Heart left ventricle (tissue), 16 donors: ENCODE results near the gene APLP1. TPM values are rescaled to one million over a fixed set of nuclear protein-coding genes. Genes with fewer than 3 reads are reported as not detected.
A peak's percentile ranks its signal among the peaks of the same experiment; 100 is the strongest.
"Not testable (repeated sequence)": the region's sequence is repeated elsewhere in the genome, so short reads cannot be mapped to it uniquely, and the experiment has no call there.

Experiments used
- ATAC-seq, 4 donors: fragments of 200-7000 bp; cut with Tn5 transposase; one replicate each; pipeline ENCODE4 v1.9.1; 2020 to 2022; ENCODE audit warnings: moderate library complexity in 4 of 4, mild to moderate bottlenecking in 3 of 4, moderate number of reproducible peaks in 1 of 4
- DNase-seq, 5 donors: peaks; one replicate each; pipeline ENCODE4 v3.0.0-alpha.2; 2020
- H3K27ac ChIP-seq, 12 donors: fragments of 200-600 bp; sonication (generic) in 4 of 12; one replicate each; pipeline versions ENCODE4 v1.5.0 to v1.8.0; 2016 to 2022; ENCODE audit warnings: mild to moderate bottlenecking in 2 of 12
- H3K27me3 ChIP-seq, 9 donors: fragments of 200-600 bp; sonication (generic) in 2 of 9; one replicate each; pipeline versions ENCODE4 v1.5.1 to v1.8.0; 2016 to 2022; ENCODE audit warnings: mild to moderate bottlenecking in 3 of 9
- H3K36me3 ChIP-seq, 9 donors: fragments of 200-600 bp; sonication (generic) in 2 of 9; one replicate each; pipeline versions ENCODE4 v1.5.0 to v1.8.0; 2018 to 2022; ENCODE audit warnings: mild to moderate bottlenecking in 2 of 9
- H3K4me1 ChIP-seq, 12 donors: fragments of 200-600 bp; sonication (generic) in 4 of 12; one replicate each; pipeline versions ENCODE4 v1.5.0 to v1.8.0; 2016 to 2022; ENCODE audit warnings: mild to moderate bottlenecking in 3 of 12
- H3K4me3 ChIP-seq, 12 donors: fragments of 200-600 bp; sonication (generic) in 4 of 12; one replicate each; pipeline versions ENCODE4 v1.5.0 to v1.8.0; 2017 to 2022; ENCODE audit warnings: mild to moderate bottlenecking in 9 of 12, moderate library complexity in 4 of 12
- H3K9me3 ChIP-seq, 12 donors: fragments of 200-600 bp; sonication (generic) in 4 of 12; one replicate each; pipeline versions ENCODE4 v1.5.0 to v1.8.0; 2016 to 2022; ENCODE audit warnings: mild to moderate bottlenecking in 1 of 12
- POLR2A ChIP-seq, 2 donors: fragments of 450-650 bp; IDR thresholded peaks; one replicate each; pipeline ENCODE4 v1.6.1; 2017; ENCODE audit warnings: antibody characterized with exemption in 2 of 2, mild to moderate bottlenecking in 2 of 2, moderate library complexity in 2 of 2
- WGBS, 4 donors: extraction: QIAGEN DNeasy Blood & Tissue Kit in 2 of 4; methylation state at CpG; one replicate each; pipeline versions ENCODE4 v1.1.5 to v1.1.7; 2013 to 2018; 5-methylcytosine and 5-hydroxymethylcytosine counted together
- intact Hi-C, 10 donors: fragments of 100-400 bp; cut with DNase I; formaldehyde crosslinking; loops; one replicate each; pipeline versions ENCODE4 v1.11.1 to v1.14.2; 2022
- polyA plus RNA-seq, 2 donors: library from polyadenylated mRNA; stranded (reverse); fragments of 200-250 nt; gene quantifications; one replicate each; pipeline ENCODE4 v1.2.3, GENCODE V29; 2013
- total RNA-seq, 9 donors: library from RNA; depleted of rRNA in 2 of 9; stranded (reverse); fragments of >200 nt in 2 of 9; fragmentation: NEBNext Ultra II Directional in 3 of 9; extraction: Animal tissue kit (Norgen Biotek cat#: 25700) in 3 of 9; gene quantifications; one replicate each; pipeline versions ENCODE4 v1.1.0 to v1.2.4, GENCODE V29; 2016 to 2023
- TF ChIP-seq, protein P1 (sequence below), 12 donors: fragments of 200-600 bp; sonication (generic) in 4 of 12; IDR thresholded peaks; one replicate each; pipeline versions ENCODE4 v1.5.0 to v1.8.0; 2018 to 2022; ENCODE audit warnings: antibody characterized with exemption in 12 of 12, mild to moderate bottlenecking in 5 of 12
- donor health status: ischemic (EF 13 %, LVEDD 7.1; RV severe dilation, severe dysfunction).
- donor health status: healthy with polysubstance abuse.
- donor health status: DM: no; HTN: yes; CAD: no.
- donor health status: DM: no; HTN: no; CAD: no.
- donor health status: ischemic (EF 25% LVEDD 6.9; RV normal size, moderate dysfunction).
- donor health status: ischemic (EF 25% LVEDD 5.7; RV mildly dilated, moderate dysfunction).
- donor health status: healthy.
- donor health status: DM: yes; HTN: yes; CAD: no.
- donor health status: ischemic (EF 35%, LVEDD 5.7; RV mildly dilated, moderate dysfunction).
- donor health status: nonischemic (EF 11% LVEDD 7.7; RV severe dilation, severe dysfunction).
- donor health status: DM: yes; HTN: yes; CAD: no.
- donor health status: PGD.
- donor health status: ischemic (EF 29% LVEDD 5.4; RV normal size, mild dysfunction).
- donor health status: nonischemic (EF 23%, LVEDD 6.1; RV moderate dilation, normal function).

The APLP1 gene
- total and polyA plus RNA-seq, 11 donors = 2.1 to 44.3 (median 24.9) TPM

DNA sequence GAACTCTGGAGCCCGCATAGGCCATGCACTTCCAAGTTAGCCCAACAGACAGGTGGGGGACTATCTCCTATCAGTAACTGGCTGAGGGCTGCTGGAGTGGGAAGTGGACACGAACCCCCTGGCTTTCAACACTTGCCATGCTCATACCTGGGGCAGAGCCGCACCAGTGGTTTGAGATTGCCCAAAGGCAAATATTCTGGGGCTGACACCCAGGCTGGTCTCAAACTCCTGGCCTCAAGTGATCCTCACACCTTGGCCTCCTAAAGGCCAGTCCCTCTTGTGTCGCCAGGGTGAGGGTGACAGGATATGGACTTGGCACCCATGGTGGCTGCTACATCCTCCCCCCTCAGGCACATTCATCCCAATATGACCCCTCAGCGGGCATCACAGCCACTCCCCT lies 18.8 kb downstream of the APLP1 start:
- intact Hi-C loops = loop anchor here in 1 of 10 donors (10.0 kb wide), 1 partner anchor 112 kb away; the partner anchor contains the start of gene ARHGAP33
- Histone ChIP-seq H3K27me3 (no peaks in the 10 kb centered on the region), H3K36me3 (peaks cover 0 to 55% (median 31%) of the 10 kb centered on the region in 9 donors), H3K9me3 (no peaks in the 10 kb centered on the region), H3K27ac (no peak overlapping the region), H3K4me1 (no peaks in the 10 kb centered on the region), H3K4me3 (no peak overlapping the region)
- DNase-seq (no peak), ATAC-seq (no peak)
- WGBS, 4 donors = 91 to 100% (median 93%) methylated on average over 5 of the region's 5 CpGs
- no peak for TF ChIP-seq POLR2A (IDR thresholded peaks at IDR 0.05)
- TF ChIP-seq, protein P1, sequence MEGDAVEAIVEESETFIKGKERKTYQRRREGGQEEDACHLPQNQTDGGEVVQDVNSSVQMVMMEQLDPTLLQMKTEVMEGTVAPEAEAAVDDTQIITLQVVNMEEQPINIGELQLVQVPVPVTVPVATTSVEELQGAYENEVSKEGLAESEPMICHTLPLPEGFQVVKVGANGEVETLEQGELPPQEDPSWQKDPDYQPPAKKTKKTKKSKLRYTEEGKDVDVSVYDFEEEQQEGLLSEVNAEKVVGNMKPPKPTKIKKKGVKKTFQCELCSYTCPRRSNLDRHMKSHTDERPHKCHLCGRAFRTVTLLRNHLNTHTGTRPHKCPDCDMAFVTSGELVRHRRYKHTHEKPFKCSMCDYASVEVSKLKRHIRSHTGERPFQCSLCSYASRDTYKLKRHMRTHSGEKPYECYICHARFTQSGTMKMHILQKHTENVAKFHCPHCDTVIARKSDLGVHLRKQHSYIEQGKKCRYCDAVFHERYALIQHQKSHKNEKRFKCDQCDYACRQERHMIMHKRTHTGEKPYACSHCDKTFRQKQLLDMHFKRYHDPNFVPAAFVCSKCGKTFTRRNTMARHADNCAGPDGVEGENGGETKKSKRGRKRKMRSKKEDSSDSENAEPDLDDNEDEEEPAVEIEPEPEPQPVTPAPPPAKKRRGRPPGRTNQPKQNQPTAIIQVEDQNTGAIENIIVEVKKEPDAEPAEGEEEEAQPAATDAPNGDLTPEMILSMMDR (IDR thresholded peaks at IDR 0.05) = no peak

DNA sequence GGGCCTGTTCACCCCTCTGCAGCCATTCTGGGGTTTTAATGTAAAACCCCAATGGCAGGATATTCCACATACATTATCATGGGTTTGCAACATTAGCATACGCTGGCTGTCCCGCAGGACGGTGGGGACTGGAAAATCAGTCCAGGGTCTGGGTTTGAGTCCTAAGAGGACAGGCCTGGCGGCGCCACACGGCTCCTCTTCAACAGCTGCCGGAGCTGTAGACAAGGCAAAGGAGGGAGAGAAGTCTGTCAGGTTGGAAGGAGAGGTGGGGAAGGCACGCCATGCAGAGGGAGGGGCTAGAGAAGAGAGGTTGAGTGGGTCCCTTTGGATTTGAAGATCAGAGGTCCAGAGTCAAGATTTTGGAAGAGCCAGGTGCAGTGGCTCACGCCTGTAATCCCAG lies 20.0 kb downstream of the APLP1 start:
- intact Hi-C loops = loop anchor here in 1 of 10 donors (10.0 kb wide), 1 partner anchor 114 kb away; the partner anchor contains the start of gene ARHGAP33
- TF ChIP-seq, protein P1 (IDR thresholded peaks at IDR 0.05) = no peak
- no peak for TF ChIP-seq POLR2A (IDR thresholded peaks at IDR 0.05)
- Histone ChIP-seq H3K4me3 (no peak overlapping the region), H3K9me3 (no peaks in the 10 kb centered on the region), H3K4me1 (no peaks in the 10 kb centered on the region), H3K36me3 (peaks cover 0 to 66% (median 43%) of the 10 kb centered on the region in 9 donors), H3K27ac (no peak overlapping the region), H3K27me3 (no peaks in the 10 kb centered on the region)
- DNase-seq = no peak
- WGBS, 4 donors = 87 to 94% (median 93%) methylated on average over 9 of the region's 9 CpGs
- no peak for ATAC-seq

DNA sequence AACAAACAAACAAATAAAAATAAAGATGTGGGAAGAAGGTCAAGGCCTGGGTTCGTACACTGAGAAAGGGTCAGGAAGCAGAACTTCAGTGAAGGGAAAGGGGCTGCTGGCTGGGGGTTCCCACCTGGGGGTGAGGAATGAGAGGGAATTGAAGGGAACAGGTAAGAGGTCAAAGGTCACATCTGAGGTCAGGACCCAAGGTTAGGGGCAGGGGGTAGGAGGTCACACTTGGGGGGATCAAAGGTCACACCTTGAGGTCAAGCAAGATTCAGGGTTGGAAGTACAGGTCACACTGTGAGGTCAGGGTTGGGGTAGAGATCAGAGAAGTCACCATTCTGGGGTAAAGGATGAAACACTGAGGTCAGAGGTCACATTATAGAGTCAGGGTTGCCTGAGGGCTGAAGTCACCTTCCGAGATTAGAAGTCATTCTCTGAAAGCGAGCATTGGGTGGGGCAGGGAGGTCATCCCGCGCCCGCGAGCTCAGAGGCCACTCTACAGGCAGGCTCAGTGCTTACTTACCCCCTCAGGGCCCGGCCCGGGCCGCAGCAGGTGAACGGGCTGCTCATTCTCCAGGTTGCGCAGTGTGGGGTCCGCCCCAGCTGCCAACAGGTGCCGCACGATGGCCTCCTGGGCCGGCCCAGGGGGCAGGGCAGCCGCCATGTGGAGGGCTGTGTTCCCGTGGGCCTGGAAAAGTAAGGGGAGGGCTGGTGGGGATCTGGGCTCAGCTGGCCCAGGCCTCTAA lies 21.2 kb downstream of the APLP1 start:
- H3K27ac ChIP-seq = no peak overlapping the region
- no peaks in the 10 kb centered on the region for H3K9me3 ChIP-seq
- ATAC-seq (peak in 1 of 4 donors; percentile 7), DNase-seq (no peak)
- 91 to 96% (median 93%) methylated on average over 11 to 18 of the region's 18 CpGs for WGBS, 4 donors
- TF ChIP-seq POLR2A (IDR thresholded peaks at IDR 0.05) = no peak
- TF ChIP-seq, protein P1 (IDR thresholded peaks at IDR 0.05) = no peak
- H3K4me3 ChIP-seq = no peak overlapping the region
- H3K4me1 ChIP-seq = no peaks in the 10 kb centered on the region
- intact Hi-C loops = loop anchor here in 1 of 10 donors (10.0 kb wide), 1 partner anchor 115 kb away; the partner anchor contains the start of gene ARHGAP33
- H3K36me3 ChIP-seq = peaks cover 0 to 77% (median 55%) of the 10 kb centered on the region in 9 donors
- no peaks in the 10 kb centered on the region for H3K27me3 ChIP-seq

DNA sequence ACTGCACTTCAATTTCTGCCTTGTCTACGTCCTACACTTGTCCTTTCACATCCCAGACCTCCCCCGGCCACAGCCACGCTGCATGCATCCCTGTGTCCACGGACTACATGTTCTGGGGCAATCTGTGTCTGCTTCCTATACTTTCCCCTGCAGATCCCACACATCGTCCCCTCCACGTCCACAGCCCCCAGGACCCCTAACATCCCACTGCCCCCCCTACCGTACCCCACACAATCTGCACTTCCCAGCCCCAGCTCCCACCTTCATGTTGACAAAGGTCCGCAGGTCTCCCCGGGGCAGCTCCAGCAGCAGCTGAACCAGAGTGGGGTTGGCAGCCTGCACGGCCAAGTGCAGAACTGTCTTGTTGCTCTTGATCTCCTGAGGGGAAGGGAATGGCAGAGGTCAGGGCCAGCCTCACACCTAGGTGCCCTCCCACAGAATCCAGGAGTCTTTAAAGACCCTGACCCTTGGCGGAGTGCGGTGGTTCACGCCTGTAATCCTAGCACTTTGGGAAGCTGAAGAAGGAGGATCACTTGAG lies 21.8 kb downstream of the APLP1 start:
- Histone ChIP-seq H3K27me3 (no peaks in the 10 kb centered on the region), H3K4me3 (no peak overlapping the region), H3K4me1 (no peaks in the 10 kb centered on the region), H3K27ac (no peak overlapping the region), H3K9me3 (no peaks in the 10 kb centered on the region), H3K36me3 (peaks cover 0 to 84% (median 59%) of the 10 kb centered on the region in 9 donors)
- TF ChIP-seq POLR2A (IDR thresholded peaks at IDR 0.05) = no peak
- TF ChIP-seq, protein P1 (IDR thresholded peaks at IDR 0.05) = no peak
- no peak for ATAC-seq
- no peak for DNase-seq
- intact Hi-C loops = no loop called here
- 91 to 96% (median 95%) methylated on average over 13 of the region's 13 CpGs for WGBS, 4 donors

DNA sequence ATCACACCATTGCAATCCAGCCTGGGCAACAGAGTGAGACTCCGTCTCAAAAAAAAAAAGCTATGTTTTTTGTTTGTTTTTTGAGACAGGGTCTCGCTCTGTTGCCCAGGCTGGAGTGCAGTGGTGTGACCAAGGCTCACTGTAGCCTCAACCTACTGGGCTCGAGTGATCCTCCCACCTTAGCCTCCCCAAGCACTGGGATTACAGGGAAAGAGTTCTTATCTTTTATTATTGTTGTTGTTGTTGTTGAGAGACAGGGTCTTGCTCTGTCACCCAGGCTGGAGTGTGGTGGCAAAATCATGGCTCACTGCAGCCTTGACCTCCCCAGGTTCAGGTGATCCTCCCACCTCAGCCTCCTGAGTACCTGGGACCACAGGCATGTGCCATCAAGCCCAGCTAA lies 23.4 kb downstream of the APLP1 start:
- H3K27me3 ChIP-seq, H3K4me3 ChIP-seq, H3K27ac ChIP-seq, H3K9me3 ChIP-seq, intact Hi-C loops, ATAC-seq, DNase-seq, H3K4me1 ChIP-seq: not testable (repeated sequence)
- 95 to 98% (median 96%) methylated on average over 3 of the region's 3 CpGs for WGBS, 4 donors
- peaks cover 0 to 99% (median 76%) of the 10 kb centered on the region in 9 donors for H3K36me3 ChIP-seq
